Stimulated activated CD8-positive, alpha-beta memory T cell treated with anti-CD3 and anti-CD28 coated beads, Interleukin-7, amount 100 ng/mL, for 48 hours (primary cell): ENCODE measurements around the gene WDR41.
"Not testable (repeated sequence)": the region's sequence is repeated elsewhere in the genome, so short reads cannot be mapped to it uniquely, and the experiment has no call there.

ENCODE experiments used
- DNase-seq, 2 donors: peaks; one replicate each; pipeline ENCODE4 v3.0.0-alpha.2; 2020; ENCODE audit warnings: low read depth in 1 of 2; ENCODE audit errors: extremely low read depth in 1 of 2

The WDR41 gene

DNA sequence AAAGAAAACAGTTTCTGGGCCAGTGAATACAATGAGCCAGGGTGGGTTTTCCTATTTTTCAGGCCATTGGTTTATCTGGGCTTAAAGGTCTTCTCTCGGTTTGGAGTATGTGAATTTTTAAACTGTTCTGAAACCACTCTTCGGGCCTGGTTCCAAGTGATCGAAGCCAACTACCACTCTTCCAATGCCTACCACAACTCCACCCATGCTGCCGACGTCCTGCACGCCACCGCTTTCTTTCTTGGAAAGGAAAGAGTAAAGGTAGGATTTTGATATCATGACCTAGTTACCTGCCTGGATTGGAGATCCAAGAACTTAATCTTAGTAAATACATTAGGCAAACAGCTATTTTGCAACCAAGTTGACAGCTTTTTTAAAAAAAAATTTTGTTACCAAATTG lies 79.1 kb downstream of the WDR41 start:
- no peak for DNase-seq

DNA sequence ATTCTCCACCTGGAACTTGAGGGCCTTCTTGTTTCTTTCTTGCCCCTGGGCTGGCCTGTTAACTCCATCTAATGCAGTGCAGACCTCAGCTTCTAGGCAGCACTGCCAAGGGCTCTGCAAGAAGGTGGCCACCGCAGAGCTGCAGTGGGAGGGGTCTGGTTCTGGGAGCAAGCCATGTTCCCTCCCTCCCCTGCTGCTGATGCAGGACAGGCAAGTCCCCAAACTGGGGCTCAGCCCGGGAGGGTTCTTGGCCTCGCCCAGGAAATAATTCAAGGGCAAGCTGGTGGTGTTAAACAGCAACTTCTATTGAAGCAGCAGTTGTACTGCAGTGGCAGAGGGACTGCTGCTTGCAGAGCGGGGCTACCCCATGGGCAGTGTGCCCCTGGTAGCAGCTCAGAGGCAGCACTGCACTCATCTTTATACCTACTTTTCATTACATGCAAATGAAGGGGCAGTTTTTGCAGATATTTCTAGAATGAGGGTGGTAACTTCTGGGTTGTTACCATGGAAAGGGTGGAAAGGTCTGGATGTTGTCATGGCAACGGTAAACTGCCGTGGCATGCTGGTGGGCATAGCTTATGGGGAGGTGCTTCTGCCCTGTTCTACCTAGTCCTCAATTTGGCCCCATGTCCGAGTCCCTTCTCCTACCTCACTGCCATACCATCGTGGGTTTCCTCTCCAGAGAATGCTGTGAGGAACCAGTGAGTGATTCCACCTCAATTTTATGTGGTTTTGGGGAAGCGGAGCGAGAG lies 82.1 kb downstream of the WDR41 start:
- no peak for DNase-seq

GRCh38 chr5:77407152-77407551 lies 85.0 kb downstream of the WDR41 start:
- DNase-seq: no peak

DNA sequence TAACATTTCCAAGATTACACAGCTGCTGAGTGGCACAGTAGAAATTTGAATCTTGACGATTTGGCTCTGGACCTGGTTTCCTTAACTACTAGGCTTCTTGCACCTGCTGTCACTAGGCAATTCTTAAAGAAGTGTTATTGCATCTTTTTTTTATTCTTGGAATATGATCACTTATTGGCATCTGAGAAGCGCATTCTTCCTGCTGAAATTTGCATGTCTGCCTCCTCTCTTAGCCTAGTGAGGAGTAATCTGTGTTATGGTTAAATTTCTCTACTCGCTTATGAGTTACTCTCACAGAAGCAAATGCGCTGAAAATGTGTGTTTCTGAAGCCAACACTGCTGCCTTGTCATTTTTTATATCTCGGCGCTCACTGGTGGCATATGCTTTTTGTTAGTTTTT lies 89.3 kb downstream of the WDR41 start:
- DNase-seq: no peak

DNA sequence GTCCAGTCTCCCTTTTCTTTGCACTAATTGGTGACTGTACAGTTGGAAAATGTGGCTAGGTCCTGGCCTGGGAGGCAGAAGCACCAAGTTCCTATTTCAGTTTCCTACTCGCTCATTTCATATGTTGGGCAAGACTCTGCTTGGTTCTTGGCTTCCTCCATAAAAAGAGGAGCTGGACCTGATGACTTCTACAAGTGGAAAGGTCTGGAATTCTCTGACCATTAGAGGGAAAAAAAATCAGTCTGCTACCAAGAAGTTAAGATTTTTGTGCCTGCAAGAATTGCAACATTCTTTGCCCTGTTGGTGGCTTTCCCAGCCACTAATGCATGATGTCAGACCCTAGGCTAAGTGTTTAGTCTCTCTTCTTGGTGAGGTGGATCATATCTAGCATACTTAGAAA lies 91.5 kb downstream of the WDR41 start:
- no peak for DNase-seq

DNA sequence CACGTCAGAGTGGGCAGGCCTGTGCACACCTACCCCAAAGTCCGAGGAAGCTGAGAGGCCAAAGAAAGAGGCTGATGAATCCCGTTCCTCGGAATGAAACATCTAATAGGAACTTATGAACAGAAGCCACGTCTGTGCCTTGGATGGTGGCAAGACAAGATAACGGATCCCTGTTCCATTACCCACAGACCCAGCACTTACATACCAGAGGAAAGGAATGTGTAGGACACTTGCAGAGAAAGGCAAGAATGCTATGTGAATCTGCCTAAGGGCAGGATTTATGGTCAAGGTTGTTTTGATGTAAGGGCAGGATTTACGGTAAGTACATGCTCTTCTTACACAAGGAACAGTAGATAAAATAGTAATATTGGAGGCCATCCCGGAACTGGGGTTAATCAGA lies 93.2 kb downstream of the WDR41 start:
- no peak for DNase-seq

DNA sequence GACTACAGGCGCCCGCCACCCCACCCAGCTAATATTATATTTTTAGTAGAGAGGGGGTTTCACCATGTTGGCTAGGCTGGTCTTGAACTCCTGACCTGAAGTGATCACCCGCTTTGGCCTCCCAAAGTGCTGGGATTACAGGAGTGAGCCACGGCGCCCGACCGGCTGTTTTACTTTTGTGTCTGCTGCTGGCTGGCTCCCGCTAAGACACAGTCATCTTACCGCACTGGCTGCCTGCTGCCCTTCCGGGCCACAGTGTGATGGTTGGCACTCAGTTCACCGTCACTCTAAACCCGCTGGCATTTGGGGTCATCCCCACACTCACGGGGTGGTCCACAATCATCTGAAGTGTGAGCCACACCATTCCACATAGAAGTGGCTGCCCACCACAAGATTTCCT lies 93.7 kb downstream of the WDR41 start:
- no peak for DNase-seq

- no peak for DNase-seq
Observed at GRCh38 chr5:77397686-77398292, 94.3 kb downstream of the WDR41 start.

DNA sequence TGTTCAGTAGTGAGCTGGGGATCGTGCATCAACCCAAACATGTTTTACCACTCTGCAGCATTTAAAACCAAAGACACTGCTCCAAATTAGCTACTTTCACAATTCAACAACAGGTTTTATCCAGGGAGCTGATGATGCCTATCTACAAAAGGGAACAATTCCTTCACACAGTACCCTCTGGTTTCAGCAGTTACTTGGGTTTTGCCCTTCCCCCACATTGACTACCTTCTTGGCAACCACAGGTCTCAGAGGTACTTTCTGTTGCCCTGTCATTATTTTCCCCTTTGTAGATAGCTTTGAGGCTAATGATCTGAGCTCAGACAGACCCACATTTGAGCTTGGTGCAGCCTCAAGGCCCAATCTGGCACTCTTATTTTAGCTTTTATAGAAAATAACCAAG lies 96.1 kb downstream of the WDR41 start:
- DNase-seq: no peak

GRCh38 chr5:77394064-77394715 lies 97.9 kb downstream of the WDR41 start:
- DNase-seq: no peak

- no peak for DNase-seq
Observed at GRCh38 chr5:77391240-77391765, 100.8 kb downstream of the WDR41 start.

- DNase-seq: no peak
Observed at GRCh38 chr5:77390795-77391194, 101.3 kb downstream of the WDR41 start.

DNA sequence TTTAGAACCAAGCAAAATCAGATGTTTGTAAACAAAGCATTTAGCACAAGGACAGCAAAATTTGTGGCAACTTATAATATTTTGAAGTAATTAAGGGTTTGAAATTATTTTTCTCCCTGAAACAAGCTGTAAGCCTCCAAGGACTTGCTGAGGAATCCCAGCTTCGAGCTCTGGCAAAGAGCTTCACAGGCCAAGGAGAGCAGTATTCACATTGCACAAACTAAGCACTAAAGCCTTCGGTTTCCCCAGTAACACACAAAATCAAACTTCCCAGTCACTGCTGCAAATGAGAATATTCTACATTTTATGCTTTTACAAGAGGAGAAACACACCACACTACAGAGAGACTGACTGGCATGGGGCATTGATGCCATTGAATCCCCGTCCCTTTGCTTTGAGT lies 101.9 kb downstream of the WDR41 start:
- no peak for DNase-seq

GRCh38 chr5:77389746-77390145 lies 102.4 kb downstream of the WDR41 start:
- no peak for DNase-seq

GRCh38 chr5:77386340-77386739 lies 105.8 kb downstream of the WDR41 start:
- not testable (repeated sequence) for DNase-seq

DNA sequence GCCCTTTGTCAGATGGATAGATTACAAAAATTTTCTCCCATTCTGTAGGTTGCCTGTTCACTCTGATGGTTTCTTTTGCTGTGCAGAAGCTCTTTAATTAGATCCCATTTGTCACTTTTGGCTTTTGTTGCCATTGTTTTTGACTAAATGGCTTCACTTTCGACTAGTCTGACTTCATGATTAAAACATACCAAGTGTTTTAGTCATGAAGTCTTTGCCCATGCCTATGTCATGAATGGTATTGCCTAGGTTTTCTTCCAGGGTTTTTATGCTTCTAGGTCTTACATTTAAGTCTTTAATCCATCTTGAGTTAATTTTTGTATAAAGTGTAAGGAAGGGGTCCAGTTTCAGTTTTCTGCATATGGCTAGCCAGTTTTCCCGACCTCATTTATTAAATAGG lies 108.8 kb downstream of the WDR41 start:
- DNase-seq: not testable (repeated sequence)
